Aorta (tissue), 5 donors: Measurements from ENCODE around the gene EGFL7. TPM values are rescaled to one million over a fixed set of nuclear protein-coding genes. Genes with fewer than 3 reads are reported as not detected.
A peak's percentile ranks its signal among the peaks of the same experiment; 100 is the strongest.

ENCODE experiments used
- ATAC-seq: fragments of 200-7000 bp; cut with Tn5 transposase; one replicate; pipeline ENCODE4 v1.9.1; 2022; ENCODE audit warnings: moderate library complexity; ENCODE audit not compliant: low FRiP score
- DNase-seq, 2 donors: peaks; one replicate each; pipeline ENCODE4 v3.0.0-alpha.2; 2020
- H3K27ac ChIP-seq, 2 donors: one replicate each; pipeline ENCODE4 v1.5.1; 2013; ENCODE audit warnings: low read length in 2 of 2, mild to moderate bottlenecking in 2 of 2, moderate library complexity in 2 of 2, control low read depth in 1 of 2, inconsistent platforms in 1 of 2, low read depth in 1 of 2
- H3K27me3 ChIP-seq, 2 donors: one replicate each; pipeline ENCODE4 v1.6.1; 2013; ENCODE audit warnings: control low read depth in 1 of 2, low read length in 1 of 2, mild to moderate bottlenecking in 1 of 2, moderate library complexity in 1 of 2; ENCODE audit not compliant: insufficient read depth in 2 of 2, control insufficient read depth in 1 of 2
- H3K36me3 ChIP-seq, 2 donors: one replicate each; pipeline ENCODE4 v1.6.1; 2013; ENCODE audit warnings: control low read depth in 1 of 2, low read length in 1 of 2, mild to moderate bottlenecking in 1 of 2; ENCODE audit not compliant: insufficient read depth in 2 of 2, control insufficient read depth in 1 of 2
- H3K4me1 ChIP-seq, 2 donors: one replicate each; pipeline ENCODE4 v1.6.1; 2013; ENCODE audit warnings: low read length in 2 of 2, control low read depth in 1 of 2, mild to moderate bottlenecking in 1 of 2, moderate library complexity in 1 of 2; ENCODE audit not compliant: insufficient read depth in 2 of 2, control insufficient read depth in 1 of 2
- H3K4me3 ChIP-seq, 2 donors: one replicate each; pipeline ENCODE4 v1.5.1; 2013; ENCODE audit warnings: low read length in 2 of 2, control low read depth in 1 of 2, mild to moderate bottlenecking in 1 of 2
- H3K9me3 ChIP-seq: one replicate; pipeline ENCODE4 v1.6.1; 2013; ENCODE audit warnings: mild to moderate bottlenecking, low read length; ENCODE audit not compliant: control insufficient read depth
- WGBS, 2 donors: extraction: QIAGEN DNeasy Blood & Tissue Kit; methylation state at CpG; one replicate each; pipeline ENCODE4 v1.1.7; 2013; 5-methylcytosine and 5-hydroxymethylcytosine counted together
- intact Hi-C, 2 donors: fragments of 100-400 bp; cut with DNase I; formaldehyde crosslinking; loops; one replicate each; pipeline versions ENCODE4 v1.14.2 to v1.15.0; 2022
- polyA plus RNA-seq, 2 donors: library from polyadenylated mRNA; stranded (reverse); fragments of 200-250 nt; gene quantifications; one replicate each; pipeline ENCODE4 v1.2.3, GENCODE V29; 2013
- total RNA-seq, 2 donors: library from RNA; stranded (reverse); fragmentation: NEBNext Ultra II Directional; extraction: Animal tissue kit (Norgen Biotek cat#: 25700); gene quantifications; one replicate each; pipeline ENCODE4 v1.2.1, GENCODE V29; 2021
- donor health status: healthy with polysubstance abuse.
- donor health status: Bipolar disorder and iron deficiency.
- donor health status: DM: no; HTN: no; CAD: no.
- donor health status: DM: no; HTN: no; CAD: no.
- donor health status: DM: yes; HTN: yes; CAD: no.

Gene EGFL7
- total and polyA plus RNA-seq, 4 donors = 13.1 to 308 (median 55.3) TPM

DNA sequence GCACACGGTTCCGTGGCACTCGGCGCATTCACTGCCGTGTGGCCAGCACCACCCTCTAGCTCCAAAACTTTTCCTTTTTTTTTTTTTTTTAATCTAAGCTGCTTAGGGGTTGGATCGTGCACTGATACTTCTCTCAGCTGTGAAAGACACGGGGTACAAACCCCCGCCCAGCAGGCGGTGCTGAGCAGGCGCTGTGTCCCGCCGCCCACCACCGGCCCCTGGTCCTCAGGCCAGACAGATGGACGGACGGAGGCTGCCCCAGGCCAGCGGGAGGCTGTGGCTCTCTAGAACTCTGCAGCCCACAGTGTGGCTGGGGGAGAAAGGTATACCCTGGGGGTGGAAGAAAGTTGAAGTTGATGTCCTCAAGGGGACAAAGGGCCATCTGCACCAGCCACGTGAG lies 18.3 kb downstream of the EGFL7 start:
- Histone ChIP-seq H3K36me3 (no peaks in the 10 kb centered on the region), H3K27me3 (no peaks in the 10 kb centered on the region), H3K9me3 (no peaks in the 10 kb centered on the region), H3K27ac (no peak overlapping the region), H3K4me1 (no peaks in the 10 kb centered on the region), H3K4me3 (no peak overlapping the region)
- 96% methylated on average over 17 of the region's 17 CpGs for WGBS, 2 donors
- DNase-seq (no peak), ATAC-seq (no peak)
- intact Hi-C loops = no loop called here

DNA sequence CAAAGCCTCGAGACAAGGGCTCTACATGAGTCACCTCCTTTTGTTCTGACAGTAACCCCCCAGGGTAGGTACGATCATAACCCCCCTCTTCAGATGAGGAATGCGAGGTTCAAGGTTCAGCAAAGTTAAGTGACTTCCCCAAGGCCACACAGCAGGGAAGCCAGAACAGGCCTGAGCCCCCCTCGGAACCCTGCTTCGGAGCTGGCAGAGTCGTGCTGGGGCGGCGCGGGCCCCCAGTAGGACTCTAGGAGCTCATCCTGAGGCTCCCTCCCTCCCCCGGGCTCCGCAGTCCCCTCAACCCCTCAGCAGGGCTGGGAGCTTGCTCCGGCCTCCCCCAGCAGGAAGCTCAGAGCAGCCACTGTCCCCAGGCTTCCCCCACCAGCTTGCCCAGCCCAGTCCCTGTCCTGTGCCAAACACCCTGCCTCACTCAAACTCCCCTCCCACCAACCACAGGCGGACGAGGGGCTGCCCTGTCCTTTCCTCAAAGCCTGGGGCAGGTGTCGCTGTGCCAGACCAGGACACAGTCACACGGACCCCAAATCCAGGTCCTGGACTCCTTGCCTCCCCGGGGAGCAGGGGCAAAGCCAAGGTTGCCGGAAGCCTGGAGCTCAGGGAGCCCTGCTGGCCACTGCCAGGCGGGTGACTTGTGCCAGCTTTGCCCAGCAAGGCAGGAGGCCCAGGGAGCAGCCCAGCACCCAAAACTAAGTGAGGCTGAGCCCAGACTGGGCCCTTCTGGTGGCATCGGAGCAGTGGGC lies 19.4 kb downstream of the EGFL7 start:
- 77 to 78% methylated on average over 20 of the region's 20 CpGs for WGBS, 2 donors
- Histone ChIP-seq H3K4me1 (no peaks in the 10 kb centered on the region), H3K36me3 (no peaks in the 10 kb centered on the region), H3K27ac (no peak overlapping the region), H3K9me3 (no peaks in the 10 kb centered on the region), H3K4me3 (no peak overlapping the region), H3K27me3 (no peaks in the 10 kb centered on the region)
- DNase-seq = no peak
- intact Hi-C loops = no loop called here
- ATAC-seq = no peak

DNA sequence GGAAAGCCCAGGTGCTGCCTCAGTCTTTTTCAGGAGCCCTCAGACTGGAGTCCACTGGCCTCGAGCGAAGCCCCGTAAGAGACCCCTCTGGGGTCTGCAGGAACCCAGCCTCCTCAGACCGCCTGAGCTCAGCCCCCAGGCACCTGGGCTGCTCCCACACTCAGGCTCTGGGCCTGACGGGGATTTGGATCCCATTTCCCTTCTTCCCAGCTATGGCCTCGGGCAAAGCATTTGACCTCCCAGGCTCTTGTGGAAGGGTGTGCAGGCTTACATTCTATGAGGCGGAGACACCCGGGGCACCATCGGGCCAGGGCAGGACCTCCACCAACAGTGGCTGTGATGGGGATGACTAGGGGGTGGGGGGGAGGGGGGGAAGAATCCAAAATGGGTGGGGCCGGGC lies 20.0 kb downstream of the EGFL7 start:
- no peak for ATAC-seq
- Histone ChIP-seq H3K4me1 (no peaks in the 10 kb centered on the region), H3K9me3 (no peaks in the 10 kb centered on the region), H3K36me3 (no peaks in the 10 kb centered on the region), H3K27ac (no peak overlapping the region), H3K27me3 (no peaks in the 10 kb centered on the region), H3K4me3 (no peak overlapping the region)
- intact Hi-C loops = no loop called here
- DNase-seq = no peak
- 86 to 87% methylated on average over 10 of the region's 10 CpGs for WGBS, 2 donors

DNA sequence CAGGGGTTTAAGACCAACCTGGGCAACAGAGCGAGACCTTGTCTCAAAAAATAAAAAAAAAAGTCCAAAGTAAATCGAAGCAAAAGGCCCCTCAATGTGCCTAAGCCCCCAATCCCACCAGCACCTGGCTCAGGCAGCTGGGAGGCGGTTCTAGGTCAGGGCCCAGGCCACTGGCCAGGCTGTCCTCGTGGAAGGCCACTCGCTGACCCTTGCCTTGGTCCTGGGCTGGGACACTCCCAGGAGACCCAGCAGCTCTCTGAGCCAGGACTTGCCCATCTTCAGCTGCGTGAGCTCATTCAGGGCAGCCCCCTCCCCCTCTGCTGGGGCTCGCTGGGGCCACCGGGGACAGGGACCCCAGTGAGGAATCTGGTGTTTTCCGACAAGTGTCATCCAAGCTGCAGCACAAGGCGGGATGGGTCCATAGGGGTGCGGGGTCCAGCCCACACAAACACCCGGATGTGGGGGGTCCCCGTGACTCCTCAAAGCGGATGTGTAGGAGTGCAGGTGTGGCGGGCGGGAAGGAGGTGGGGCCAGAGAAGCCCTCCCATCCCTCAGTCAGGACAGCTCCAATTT lies 20.5 kb downstream of the EGFL7 start:
- Histone ChIP-seq H3K27me3 (no peaks in the 10 kb centered on the region), H3K27ac (no peak overlapping the region), H3K9me3 (no peaks in the 10 kb centered on the region), H3K4me3 (no peak overlapping the region), H3K4me1 (no peaks in the 10 kb centered on the region), H3K36me3 (no peaks in the 10 kb centered on the region)
- 94% methylated on average over 15 to 16 of the region's 16 CpGs for WGBS, 2 donors
- no peak for DNase-seq
- no peak for ATAC-seq
- intact Hi-C loops = no loop called here

DNA sequence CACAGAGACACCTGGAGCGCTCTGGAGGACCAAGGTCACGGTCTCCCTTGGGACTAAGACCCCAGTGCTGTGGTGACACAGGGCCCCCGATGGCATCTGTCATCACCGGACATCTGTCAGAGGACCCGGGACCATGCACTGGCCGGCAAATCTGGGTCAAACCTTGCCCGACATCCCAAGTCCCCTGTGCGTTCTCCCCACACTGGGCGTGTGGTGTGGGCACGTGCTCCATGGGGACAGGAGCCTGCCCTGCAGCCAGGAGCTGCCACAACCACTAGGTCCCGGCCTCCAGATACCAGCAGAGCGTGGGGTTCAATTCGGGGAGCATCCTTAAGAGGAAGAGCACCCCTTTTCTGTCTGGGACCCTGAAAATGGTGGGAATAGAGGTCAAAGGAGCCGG lies 21.0 kb downstream of the EGFL7 start:
- 94 to 95% methylated on average over 14 of the region's 14 CpGs for WGBS, 2 donors
- Histone ChIP-seq H3K27me3 (no peaks in the 10 kb centered on the region), H3K9me3 (no peaks in the 10 kb centered on the region), H3K4me1 (no peaks in the 10 kb centered on the region), H3K36me3 (no peaks in the 10 kb centered on the region), H3K4me3 (no peak overlapping the region), H3K27ac (no peak overlapping the region)
- ATAC-seq (no peak), DNase-seq (no peak)
- intact Hi-C loops = no loop called here

DNA sequence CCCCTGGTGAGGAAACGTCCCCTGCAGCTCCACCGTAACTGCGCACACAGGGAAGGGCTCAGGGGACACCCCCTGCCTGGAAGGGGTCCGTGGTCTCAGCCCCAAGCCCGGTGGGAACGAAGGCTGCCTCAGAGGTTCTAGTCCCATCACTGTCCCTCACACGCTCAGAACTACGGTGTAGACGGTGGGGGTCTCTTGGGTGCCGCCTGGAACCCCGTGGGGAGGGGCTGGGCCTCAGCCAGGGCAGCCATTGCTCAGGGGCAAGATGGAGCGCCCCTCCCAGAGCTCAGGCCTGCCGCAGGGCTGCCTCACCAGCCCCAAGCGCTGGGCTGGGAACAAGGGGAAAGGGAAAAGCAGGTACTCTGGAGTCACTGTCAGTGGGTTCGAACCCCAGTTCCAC lies 21.6 kb downstream of the EGFL7 start:
- no peak for DNase-seq
- ATAC-seq = no peak
- no peak overlapping the region for H3K27ac ChIP-seq
- WGBS, 2 donors = 83 to 90% methylated on average over 14 to 15 of the region's 15 CpGs
- H3K4me3 ChIP-seq = no peak overlapping the region
- no peaks in the 10 kb centered on the region for H3K4me1 ChIP-seq
- no peaks in the 10 kb centered on the region for H3K27me3 ChIP-seq
- H3K36me3 ChIP-seq = no peaks in the 10 kb centered on the region
- intact Hi-C loops = no loop called here
- no peaks in the 10 kb centered on the region for H3K9me3 ChIP-seq

DNA sequence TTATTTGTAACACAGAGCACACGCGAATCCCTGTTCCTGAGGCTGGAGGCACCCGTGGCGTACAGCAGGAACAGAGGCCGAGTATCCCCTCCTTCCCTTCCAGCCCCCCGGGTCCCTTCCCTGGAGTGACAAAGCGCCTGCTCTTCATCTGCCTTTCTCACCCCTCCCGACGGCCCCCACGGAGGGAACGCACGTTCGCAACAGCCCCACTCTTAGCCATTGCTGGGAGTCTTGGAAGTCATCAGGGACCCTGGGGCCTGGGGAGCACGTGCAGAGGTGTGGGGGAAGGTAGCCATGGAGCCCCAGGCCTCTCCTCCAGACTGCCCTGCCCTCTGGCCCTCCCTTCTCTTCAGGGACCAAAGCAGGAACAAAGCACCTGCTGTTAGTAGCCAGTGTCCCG lies 22.1 kb downstream of the EGFL7 start:
- Histone ChIP-seq H3K4me1 (no peaks in the 10 kb centered on the region), H3K4me3 (no peak overlapping the region), H3K36me3 (no peaks in the 10 kb centered on the region), H3K27ac (no peak overlapping the region), H3K9me3 (no peaks in the 10 kb centered on the region), H3K27me3 (no peaks in the 10 kb centered on the region)
- WGBS, 2 donors = 91 to 92% methylated on average over 15 of the region's 15 CpGs
- DNase-seq (no peak), ATAC-seq (no peak)
- intact Hi-C loops = no loop called here

DNA sequence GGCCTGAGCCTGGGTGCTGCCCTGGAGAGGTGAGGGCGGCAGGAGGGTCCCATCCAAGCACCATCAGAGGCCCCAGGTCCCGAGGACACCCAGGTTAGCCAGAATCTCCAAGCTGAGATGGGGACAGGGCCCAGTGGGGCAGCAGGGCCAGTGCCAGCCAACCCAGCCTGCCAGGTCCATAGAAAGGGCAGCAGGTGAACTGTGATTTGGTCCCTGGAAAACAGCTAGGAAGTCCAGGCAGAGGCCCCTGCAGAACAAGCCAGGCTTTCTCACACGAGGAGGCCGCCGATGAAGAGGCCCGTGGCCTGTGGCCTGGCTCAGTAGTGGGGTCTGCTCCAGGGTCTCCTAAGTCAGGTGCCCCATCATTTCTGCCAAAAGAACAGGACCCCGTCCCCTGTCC lies 22.5 kb downstream of the EGFL7 start:
- H3K9me3 ChIP-seq = no peaks in the 10 kb centered on the region
- no peak overlapping the region for H3K4me3 ChIP-seq
- no peak overlapping the region for H3K27ac ChIP-seq
- intact Hi-C loops = no loop called here
- H3K4me1 ChIP-seq = no peaks in the 10 kb centered on the region
- WGBS, 2 donors = 92 to 93% methylated on average over 7 of the region's 7 CpGs
- ATAC-seq (no peak), DNase-seq (no peak)
- H3K36me3 ChIP-seq = no peaks in the 10 kb centered on the region
- no peaks in the 10 kb centered on the region for H3K27me3 ChIP-seq

DNA sequence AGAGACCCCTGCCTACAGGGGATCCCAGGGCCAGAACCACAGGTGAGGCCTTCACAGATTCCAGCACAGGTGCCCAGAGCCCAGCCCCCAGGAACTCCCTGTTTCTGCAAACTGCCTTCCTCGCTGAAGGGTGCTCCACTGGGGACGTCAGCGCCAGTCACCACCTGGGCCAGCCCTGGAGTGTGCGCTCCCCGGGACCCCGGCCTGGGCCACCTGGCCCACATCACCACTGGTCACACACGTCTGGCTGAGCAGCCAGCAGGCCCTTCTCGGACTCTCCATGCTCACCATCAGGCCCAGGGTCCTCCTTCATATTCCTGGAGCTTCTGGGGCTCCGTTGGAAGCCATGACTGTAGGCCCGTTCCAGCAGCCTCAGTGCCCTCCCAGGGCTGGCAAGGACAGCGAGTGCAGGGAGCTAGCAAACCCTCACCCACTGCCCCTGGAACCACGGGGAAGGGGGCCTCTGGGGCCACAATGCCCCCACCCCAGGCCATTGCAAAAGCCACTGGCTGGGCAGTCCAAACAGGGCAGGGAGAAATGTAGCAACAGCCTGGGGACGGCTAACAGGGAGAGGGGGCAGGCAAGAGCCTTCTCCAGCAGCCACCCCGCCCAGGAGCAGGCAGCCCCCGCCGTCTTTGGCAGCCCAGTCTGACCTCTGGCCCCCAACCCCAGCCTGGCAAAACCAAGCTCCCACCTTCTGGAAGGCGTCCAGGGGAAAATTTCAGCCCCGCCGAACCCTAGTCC lies 23.2 kb downstream of the EGFL7 start:
- Histone ChIP-seq H3K36me3 (no peaks in the 10 kb centered on the region), H3K27ac (no peak overlapping the region), H3K27me3 (no peaks in the 10 kb centered on the region), H3K4me1 (no peaks in the 10 kb centered on the region), H3K4me3 (peak overlapping the region; percentile 64 to 81), H3K9me3 (no peaks in the 10 kb centered on the region)
- DNase-seq (no peak), ATAC-seq (no peak)
- WGBS, 2 donors = 42 to 45% methylated on average over 17 to 19 of the region's 19 CpGs
- intact Hi-C loops = no loop called here
